Neural progenitor cell (in vitro differentiated cells): ENCODE data around the gene ACSL4. TPM values are rescaled to one million over a fixed set of nuclear protein-coding genes. Genes with fewer than 3 reads are reported as not detected.

Experiments
- DNase-seq: peaks from one replicate; pipeline ENCODE4 v3.0.0-alpha.2; 2016; ENCODE audit warnings: low spot score
- H2AFZ ChIP-seq: fragments of 200-600 bp; sonication (generic); replicated peaks from 2 replicates; pipeline ENCODE4 v1.6.1; 2016; ENCODE audit warnings: antibody characterized with exemption
- H3F3A ChIP-seq: fragments of 200-600 bp; sonication (generic); 2 replicates; pipeline ENCODE4 v1.6.1; 2016; ENCODE audit warnings: antibody characterized with exemption, low read depth
- H3K27ac ChIP-seq: fragments of 200-600 bp; sonication (generic); 2 replicates; pipeline ENCODE4 v1.5.1; 2016; ENCODE audit warnings: mild to moderate bottlenecking
- H3K27me3 ChIP-seq: fragments of 200-600 bp; sonication (generic); 2 replicates; pipeline ENCODE4 v1.6.1; 2016; ENCODE audit warnings: mild to moderate bottlenecking, moderate library complexity
- H3K36me3 ChIP-seq: fragments of 200-600 bp; sonication (generic); 2 replicates; pipeline ENCODE4 v1.5.1; 2016
- H3K4me1 ChIP-seq: fragments of 200-600 bp; sonication (generic); 2 replicates; pipeline ENCODE4 v1.6.1; 2016; ENCODE audit warnings: mixed run types
- H3K4me2 ChIP-seq: fragments of 200-600 bp; sonication (generic); 2 replicates; pipeline ENCODE4 v1.6.1; 2016
- H3K4me3 ChIP-seq: fragments of 200-600 bp; sonication (generic); 2 replicates; pipeline ENCODE4 v1.5.1; 2016
- H3K79me2 ChIP-seq: fragments of 200-600 bp; sonication (generic); 2 replicates; pipeline ENCODE4 v1.6.1; 2016; ENCODE audit warnings: low read depth
- H3K9ac ChIP-seq: fragments of 200-600 bp; sonication (generic); 2 replicates; pipeline ENCODE4 v1.6.1; 2016
- H3K9me3 ChIP-seq: fragments of 200-600 bp; sonication (generic); 2 replicates; pipeline ENCODE4 v1.5.1; 2016; ENCODE audit warnings: low read depth
- H4K20me1 ChIP-seq: fragments of 200-600 bp; sonication (generic); 2 replicates; pipeline ENCODE4 v1.6.1; 2016; ENCODE audit warnings: low read depth
- H3K27ac Mint-ChIP-seq: 3 replicates; pipeline ENCODE4 v1.8.0; 2021; ENCODE audit warnings: mixed read lengths
- H3K27me3 Mint-ChIP-seq: 2 replicates; pipeline ENCODE4 v1.8.0; 2022; ENCODE audit warnings: low read depth, mild to moderate bottlenecking, inconsistent platforms, moderate library complexity, mixed read lengths; ENCODE audit not compliant: insufficient read depth
- H3K36me3 Mint-ChIP-seq: 3 replicates; pipeline ENCODE4 v1.8.0; 2021; ENCODE audit warnings: mixed read lengths
- H3K4me1 Mint-ChIP-seq: 3 replicates; pipeline ENCODE4 v1.8.0; 2021; ENCODE audit warnings: mixed read lengths
- H3K4me3 Mint-ChIP-seq: 3 replicates; pipeline ENCODE4 v1.8.0; 2021; ENCODE audit warnings: mild to moderate bottlenecking, moderate library complexity, mixed read lengths
- H3K9me3 Mint-ChIP-seq: 3 replicates; pipeline ENCODE4 v1.8.0; 2020; ENCODE audit warnings: mixed read lengths
- CTCF ChIP-seq: fragments of 200-600 bp; sonication (generic); IDR thresholded peaks from 2 replicates; pipeline ENCODE4 v1.5.1; 2017; ENCODE audit warnings: antibody characterized with exemption, mild to moderate bottlenecking
- EZH2 ChIP-seq: fragments of 200-600 bp; sonication (generic); IDR thresholded peaks from 2 replicates; pipeline ENCODE4 v1.6.1; 2017; ENCODE audit warnings: antibody characterized with exemption, mild to moderate bottlenecking, moderate library complexity
- EZH2phosphoT487 ChIP-seq: fragments of 200-600 bp; sonication (generic); IDR thresholded peaks from 2 replicates; pipeline ENCODE4 v1.6.1; 2017; ENCODE audit warnings: antibody characterized with exemption
- total RNA-seq: library from RNA; depleted of rRNA; stranded (reverse); fragments of >200 nt; gene quantifications from 2 replicates; pipeline ENCODE4 v1.2.3, GENCODE V29; 2015; ENCODE audit warnings: low replicate concordance

Gene ACSL4
- total RNA-seq, 1 donor from 2014 or later = 87.3 TPM

GRCh38 chrX:109740433-109740809 lies 7.4 kb upstream of the ACSL4 start:
- Histone ChIP-seq H3K27ac (no peak overlapping the region), H3K79me2 (no peaks in the 10 kb centered on the region), H2AFZ (no peak overlapping the region), H3K9ac (no peak overlapping the region), H3K36me3 (no peaks in the 10 kb centered on the region), H3K4me3 (no peak overlapping the region), H3K4me1 (no peaks in the 10 kb centered on the region), H3K4me2 (no peak overlapping the region), H4K20me1 (no peaks in the 10 kb centered on the region), H3F3A (no peaks in the 10 kb centered on the region), H3K27me3 (no peaks in the 10 kb centered on the region), H3K9me3 (no peaks in the 10 kb centered on the region)
- Mint-ChIP-seq H3K27me3 (no peaks in the 10 kb centered on the region), H3K27ac (no peak overlapping the region), H3K4me3 (no peak overlapping the region), H3K36me3 (no peaks in the 10 kb centered on the region), H3K9me3 (no peaks in the 10 kb centered on the region), H3K4me1 (peaks cover 8% of the 10 kb centered on the region)
- no peak for TF ChIP-seq CTCF
- DNase-seq = no peak

- Mint-ChIP-seq H3K4me1 (peaks cover 11% of the 10 kb centered on the region), H3K9me3 (no peaks in the 10 kb centered on the region), H3K4me3 (no peak overlapping the region), H3K36me3 (no peaks in the 10 kb centered on the region), H3K27ac (no peak overlapping the region), H3K27me3 (no peaks in the 10 kb centered on the region)
- H3K9me3 ChIP-seq = no peaks in the 10 kb centered on the region
- H2AFZ ChIP-seq = no peak overlapping the region
- no peak for DNase-seq
- H3K4me1 ChIP-seq = no peaks in the 10 kb centered on the region
- H4K20me1 ChIP-seq = no peaks in the 10 kb centered on the region
- no peak overlapping the region for H3K27ac ChIP-seq
- H3K4me2 ChIP-seq = no peak overlapping the region
- no peaks in the 10 kb centered on the region for H3F3A ChIP-seq
- no peaks in the 10 kb centered on the region for H3K79me2 ChIP-seq
- H3K36me3 ChIP-seq = no peaks in the 10 kb centered on the region
- H3K9ac ChIP-seq = no peak overlapping the region
- TF ChIP-seq EZH2 (no peak), EZH2phosphoT487 (no peak), CTCF (no peak)
- H3K4me3 ChIP-seq = no peak overlapping the region
- no peaks in the 10 kb centered on the region for H3K27me3 ChIP-seq
These were observed 6.8 kb upstream of the ACSL4 start for GRCh38 chrX:109739625-109740432.

GRCh38 chrX:109735202-109735744 lies 2.2 kb upstream of the ACSL4 start:
- no peak overlapping the region for H3K4me3 Mint-ChIP-seq

More at GRCh38 chrX:109735202-109735744, 2.2 kb upstream of the ACSL4 start:
- TF ChIP-seq EZH2phosphoT487 = no peak
- TF ChIP-seq CTCF = no peak
- TF ChIP-seq EZH2 = no peak
- H2AFZ ChIP-seq = no peak overlapping the region
- peaks cover 20% of the 10 kb centered on the region for H3K79me2 ChIP-seq
- no peaks in the 10 kb centered on the region for H4K20me1 ChIP-seq
- H3K27me3 ChIP-seq = peaks cover 12% of the 10 kb centered on the region
- H3K9me3 ChIP-seq = no peaks in the 10 kb centered on the region
- peaks cover 3% of the 10 kb centered on the region for H3K36me3 Mint-ChIP-seq
- no peak overlapping the region for H3K27ac Mint-ChIP-seq
- peaks cover 2% of the 10 kb centered on the region for H3K9me3 Mint-ChIP-seq
- no peak overlapping the region for H3K9ac ChIP-seq
- H3K4me1 Mint-ChIP-seq = peaks cover 25% of the 10 kb centered on the region
- H3K4me2 ChIP-seq = no peak overlapping the region
- no peaks in the 10 kb centered on the region for H3K4me1 ChIP-seq
- no peak overlapping the region for H3K4me3 ChIP-seq
- H3K27ac ChIP-seq = no peak overlapping the region
- H3K27me3 Mint-ChIP-seq = peaks cover 6% of the 10 kb centered on the region
- no peaks in the 10 kb centered on the region for H3K36me3 ChIP-seq
- no peak for DNase-seq
- peaks cover 5% of the 10 kb centered on the region for H3F3A ChIP-seq
